GM23248 (cell line): Measurements from ENCODE around the gene TXNDC8. TPM values are rescaled to one million over a fixed set of nuclear protein-coding genes. Genes with fewer than 3 reads are reported as not detected.

ENCODE experiments used
- DNase-seq: peaks from one replicate; pipeline ENCODE4 v3.0.0-alpha.2; 2015
- H2AFZ ChIP-seq: fragments of 200-600 bp; sonication (generic); 2 replicates; pipeline ENCODE4 v1.6.1; 2016; ENCODE audit warnings: antibody characterized with exemption
- H3F3A ChIP-seq: fragments of 200-600 bp; sonication (generic); 2 replicates; pipeline ENCODE4 v1.6.1; 2016; ENCODE audit warnings: mild to moderate bottlenecking, antibody characterized with exemption, mixed run types; ENCODE audit not compliant: insufficient read depth
- H3K27ac ChIP-seq: fragments of 200-600 bp; sonication (generic); 2 replicates; pipeline ENCODE4 v1.5.1; 2016; ENCODE audit warnings: mild to moderate bottlenecking
- H3K27me3 ChIP-seq: fragments of 200-600 bp; sonication (generic); replicated peaks from 2 replicates; pipeline ENCODE4 v1.6.1; 2016; ENCODE audit warnings: mild to moderate bottlenecking; ENCODE audit not compliant: insufficient read depth
- H3K36me3 ChIP-seq: fragments of 200-600 bp; sonication (generic); 2 replicates; pipeline ENCODE4 v1.6.1; 2016; ENCODE audit warnings: low read depth, mild to moderate bottlenecking
- H3K4me1 ChIP-seq: fragments of 200-600 bp; sonication (generic); 2 replicates; pipeline ENCODE4 v1.6.1; 2016; ENCODE audit warnings: mild to moderate bottlenecking; ENCODE audit not compliant: insufficient read depth
- H3K4me2 ChIP-seq: fragments of 200-600 bp; sonication (generic); one replicate; pipeline ENCODE4 v1.6.1; 2016; ENCODE audit warnings: mild to moderate bottlenecking; ENCODE audit not compliant: unreplicated experiment
- H3K4me3 ChIP-seq: fragments of 200-600 bp; sonication (generic); 2 replicates; pipeline ENCODE4 v1.5.1; 2016; ENCODE audit warnings: mild to moderate bottlenecking
- H3K79me2 ChIP-seq: fragments of 200-600 bp; sonication (generic); 2 replicates; pipeline ENCODE4 v1.6.1; 2016; ENCODE audit warnings: mild to moderate bottlenecking; ENCODE audit not compliant: insufficient read depth
- H3K9ac ChIP-seq: fragments of 200-600 bp; sonication (generic); 2 replicates; pipeline ENCODE4 v1.6.1; 2016; ENCODE audit warnings: mild to moderate bottlenecking
- H3K9me2 ChIP-seq: fragments of 200-600 bp; sonication (generic); 2 replicates; pipeline ENCODE4 v1.6.1; 2016; ENCODE audit warnings: mixed run types, mild to moderate bottlenecking, moderate library complexity; ENCODE audit not compliant: insufficient read depth
- H3K9me3 ChIP-seq: fragments of 200-600 bp; sonication (generic); one replicate; pipeline ENCODE4 v1.6.1; 2017; ENCODE audit warnings: low read depth
- H4K20me1 ChIP-seq: fragments of 200-600 bp; sonication (generic); 2 replicates; pipeline ENCODE4 v1.6.0; 2016; ENCODE audit not compliant: insufficient read depth
- EZH2 ChIP-seq: fragments of 200-600 bp; sonication (generic); IDR thresholded peaks from 2 replicates; pipeline ENCODE4 v1.6.1; 2018; ENCODE audit warnings: antibody characterized with exemption, mild to moderate bottlenecking; ENCODE audit not compliant: insufficient read depth, poor library complexity, severe bottlenecking
- EZH2phosphoT487 ChIP-seq: fragments of 200-600 bp; sonication (generic); IDR thresholded peaks from 2 replicates; pipeline ENCODE4 v1.6.1; 2018; ENCODE audit warnings: antibody characterized with exemption, moderate library complexity, mild to moderate bottlenecking, low read depth; ENCODE audit not compliant: insufficient read depth
- WGBS, 2 experiments: methylation state at CpG; one replicate each; pipeline ENCODE4 v1.1.6; 2015 to 2017; ENCODE audit warnings: low lambda C conversion rate in 2 of 2, low coverage in 1 of 2; ENCODE audit errors: missing lambda C conversion rate in 2 of 2; 5-methylcytosine and 5-hydroxymethylcytosine counted together
- in situ Hi-C: fragments of 300-500 bp; cut with MboI; formaldehyde crosslinking; loops from 2 replicates; pipeline ENCODE4 v1.15.0; 2020
- polyA plus RNA-seq: library from polyadenylated mRNA; unstranded; fragments of >200 nt; fragmentation: Nextera tagmentation; extraction: Ambion mirVana; gene quantifications from 2 replicates; pipeline ENCODE4 v1.2.1, GENCODE V29; 2016
- total RNA-seq: library from RNA; depleted of rRNA; stranded (reverse); fragments of >200 nt; shearing (Covaris generic); gene quantifications from 2 replicates; pipeline ENCODE4 v1.2.3, GENCODE V29; 2014

Gene TXNDC8
- total and polyA plus RNA-seq, 2 experiments from 2014 or later = not detected

- no peak for DNase-seq
- no peaks in the 10 kb centered on the region for H3K36me3 ChIP-seq
- TF ChIP-seq EZH2 = no peak
- TF ChIP-seq EZH2phosphoT487 = no peak
- WGBS, 2 experiments = 81 to 84% methylated on average over 3 of the region's 3 CpGs
- H4K20me1 ChIP-seq = no peaks in the 10 kb centered on the region
- H3K9ac ChIP-seq = no peak overlapping the region
- H3K9me3 ChIP-seq = no peaks in the 10 kb centered on the region
- H3K27ac ChIP-seq = no peak overlapping the region
- H3K27me3 ChIP-seq = peaks cover 6% of the 10 kb centered on the region; the same call in 1 of the 2 replicates
- H3K79me2 ChIP-seq = no peaks in the 10 kb centered on the region
- in situ Hi-C loops = no loop called here
- no peaks in the 10 kb centered on the region for H3K9me2 ChIP-seq
- no peaks in the 10 kb centered on the region for H3F3A ChIP-seq
- no peaks in the 10 kb centered on the region for H3K4me1 ChIP-seq
- H2AFZ ChIP-seq = no peak overlapping the region
- no peak overlapping the region for H3K4me3 ChIP-seq
- no peak overlapping the region for H3K4me2 ChIP-seq
Observed at GRCh38 chr9:110270211-110270995, 67.3 kb downstream of the TXNDC8 start.

- no peaks in the 10 kb centered on the region for H4K20me1 ChIP-seq
- no peaks in the 10 kb centered on the region for H3K9me2 ChIP-seq
- no peak overlapping the region for H3K27ac ChIP-seq
- H3K9me3 ChIP-seq = no peaks in the 10 kb centered on the region
- H2AFZ ChIP-seq = no peak overlapping the region
- H3F3A ChIP-seq = peaks cover 9% of the 10 kb centered on the region; the same call in 1 of the 2 replicates
- TF ChIP-seq EZH2 (no peak), EZH2phosphoT487 (no peak)
- no peaks in the 10 kb centered on the region; the same call in 1 of the 2 replicates for H3K36me3 ChIP-seq
- 88 to 93% methylated on average over 1 of the region's 1 CpG for WGBS, 2 experiments
- no peak overlapping the region for H3K4me2 ChIP-seq
- peaks cover 6% of the 10 kb centered on the region; the same call in 1 of the 2 replicates for H3K27me3 ChIP-seq
- DNase-seq = no peak
- H3K9ac ChIP-seq = no peak overlapping the region
- in situ Hi-C loops = no loop called here
- H3K79me2 ChIP-seq = no peaks in the 10 kb centered on the region
- no peak overlapping the region for H3K4me3 ChIP-seq
- H3K4me1 ChIP-seq = peaks cover 2% of the 10 kb centered on the region
Observed at GRCh38 chr9:110266795-110267194, 70.9 kb downstream of the TXNDC8 start.

DNA sequence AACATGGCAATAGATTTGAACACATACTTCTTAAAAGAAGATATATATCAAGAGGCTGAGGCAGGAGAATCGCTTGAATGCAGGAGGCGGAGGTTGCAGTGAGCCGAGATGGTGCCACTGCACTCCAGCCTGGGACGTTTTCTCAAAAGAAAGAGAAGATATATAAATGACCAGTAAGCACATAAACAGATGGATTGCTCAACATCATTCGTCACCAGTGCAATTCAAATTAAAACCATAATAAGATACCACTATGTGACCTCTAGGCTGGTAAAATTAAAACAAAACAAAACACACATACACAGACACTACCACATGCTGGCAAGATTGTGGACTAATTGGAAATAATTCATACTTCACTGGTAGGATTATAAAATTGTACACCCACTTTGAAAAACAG, 76.0 kb downstream of the TXNDC8 start:
- H3K4me3 ChIP-seq = peak overlapping the region; percentile 30
- no peaks in the 10 kb centered on the region for H3K9me3 ChIP-seq
- H3K9me2 ChIP-seq = no peaks in the 10 kb centered on the region
- DNase-seq = peak; percentile 70
- H3K27me3 ChIP-seq = no peaks in the 10 kb centered on the region
- peak overlapping the region; percentile 42 for H2AFZ ChIP-seq
- peaks cover 22% of the 10 kb centered on the region; the same call in 1 of the 2 replicates for H3F3A ChIP-seq
- H3K36me3 ChIP-seq = no peaks in the 10 kb centered on the region; the same call in 1 of the 2 replicates
- H3K4me2 ChIP-seq = peak overlapping the region; percentile 73
- H3K9ac ChIP-seq = peak overlapping the region; percentile 40; the same call in 1 of the 2 replicates
- H3K79me2 ChIP-seq = no peaks in the 10 kb centered on the region
- TF ChIP-seq EZH2phosphoT487 = no peak
- no peak for TF ChIP-seq EZH2
- 11 to 14% methylated on average over 5 of the region's 5 CpGs for WGBS, 2 experiments
- no peaks in the 10 kb centered on the region for H4K20me1 ChIP-seq
- H3K4me1 ChIP-seq = peaks cover 32% of the 10 kb centered on the region
- in situ Hi-C loops = no loop called here
- H3K27ac ChIP-seq = peak overlapping the region; percentile 45

DNA sequence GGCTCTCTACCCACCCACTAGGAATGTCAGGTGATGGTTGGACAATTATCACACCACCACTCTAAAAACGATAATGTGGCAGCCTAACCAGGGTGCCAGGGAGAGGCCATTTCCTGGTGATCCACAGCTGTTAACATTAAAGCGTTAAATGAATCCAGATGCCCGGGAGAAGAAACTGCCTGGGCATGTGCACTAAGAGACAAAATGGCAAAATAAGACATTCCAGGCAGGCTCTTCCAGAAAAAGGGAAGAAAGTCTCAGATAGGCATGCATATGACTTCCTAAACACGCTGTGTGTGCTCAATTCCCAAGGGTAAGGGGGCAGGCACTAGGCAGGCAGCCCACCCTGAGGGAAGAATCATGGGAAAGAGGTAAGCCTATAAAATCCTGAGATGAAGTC, 76.8 kb downstream of the TXNDC8 start:
- WGBS, 2 experiments = 3 to 7% methylated on average over 4 of the region's 4 CpGs
- TF ChIP-seq EZH2 (no peak), EZH2phosphoT487 (no peak)
- in situ Hi-C loops = no loop called here
- Histone ChIP-seq H3K9ac (peak overlapping the region; percentile 40; the same call in 1 of the 2 replicates), H3K4me2 (peak overlapping the region; percentile 73), H3K9me2 (no peaks in the 10 kb centered on the region), H4K20me1 (no peaks in the 10 kb centered on the region), H3F3A (peaks cover 22% of the 10 kb centered on the region; the same call in 1 of the 2 replicates), H3K79me2 (peaks cover 3% of the 10 kb centered on the region), H3K4me1 (peaks cover 32% of the 10 kb centered on the region), H3K4me3 (peak overlapping the region; percentile 30; the same call in 1 of the 2 replicates), H3K27ac (peak overlapping the region; percentile 45), H3K9me3 (no peaks in the 10 kb centered on the region), H3K36me3 (no peaks in the 10 kb centered on the region; the same call in 1 of the 2 replicates), H2AFZ (peak overlapping the region; percentile 57), H3K27me3 (no peaks in the 10 kb centered on the region)
- DNase-seq = peak; percentile 68
